MCF 10A (cell line): ENCODE results near the gene FYCO1. TPM values are rescaled to one million over a fixed set of nuclear protein-coding genes. Genes with fewer than 3 reads are reported as not detected.

ENCODE experiments used
- BruUV-seq: library from RNA; stranded (reverse); fragments of 400-500 nt; replicated peaks from 2 replicates; lab custom pipeline; 2021; lab: Mats Ljungman, UMichigan
- CTCF ChIA-PET: fragments of 300-600 bp; sonication (Branson Sonifier 250); formaldehyde crosslinking; extraction: SDS; loops from one replicate; lab custom pipeline; 2021; ENCODE audit warnings: antibody characterized with exemption, inconsistent platforms; lab: Yijun Ruan, JAX
- POLR2A ChIA-PET: fragments of 300-600, 350-650 bp; sonication (Branson Sonifier 250); formaldehyde crosslinking; extraction: SDS; loops from one replicate; lab custom pipeline; 2020; ENCODE audit warnings: antibody characterized with exemption, inconsistent platforms; lab: Yijun Ruan, JAX
- DNase-seq: peaks from one replicate; pipeline ENCODE4 v3.0.0-alpha.2; 2018; ENCODE audit not compliant: unreplicated experiment
- H3K27ac Mint-ChIP-seq: one replicate; pipeline ENCODE4 v1.8.0; 2022; ENCODE audit warnings: mild to moderate bottlenecking, low read depth, mixed read lengths; ENCODE audit not compliant: unreplicated experiment
- H3K27me3 Mint-ChIP-seq: one replicate; pipeline ENCODE4 v1.8.0; 2022; ENCODE audit warnings: mixed read lengths; ENCODE audit not compliant: insufficient read depth, unreplicated experiment
- H3K36me3 Mint-ChIP-seq: one replicate; pipeline ENCODE4 v1.8.0; 2022; ENCODE audit warnings: mild to moderate bottlenecking, moderate library complexity, mixed read lengths; ENCODE audit not compliant: insufficient read depth, unreplicated experiment
- H3K4me1 Mint-ChIP-seq: one replicate; pipeline ENCODE4 v1.8.0; 2022; ENCODE audit warnings: mixed read lengths; ENCODE audit not compliant: insufficient read depth, unreplicated experiment
- H3K4me3 Mint-ChIP-seq: one replicate; pipeline ENCODE4 v1.8.0; 2022; ENCODE audit warnings: mild to moderate bottlenecking, moderate library complexity, mixed read lengths; ENCODE audit not compliant: unreplicated experiment
- H3K9me3 Mint-ChIP-seq: one replicate; pipeline ENCODE4 v1.8.0; 2022; ENCODE audit warnings: mixed read lengths; ENCODE audit not compliant: unreplicated experiment
- CTCF ChIP-seq: fragments of 200-600 bp; IDR thresholded peaks from one replicate; pipeline ENCODE4 v1.8.0; 2022; ENCODE audit warnings: antibody characterized with exemption, mild to moderate bottlenecking; ENCODE audit not compliant: unreplicated experiment
- intact Hi-C: fragments of 100-400 bp; cut with micrococcal nuclease; formaldehyde crosslinking; loops from 2 replicates; pipeline ENCODE4 v1.14.1; 2022
- total RNA-seq: library from RNA; stranded (reverse); gene quantifications from 2 replicates; pipeline ENCODE4 v1.2.3, GENCODE V29; 2022

Gene FYCO1
- total RNA-seq, 1 experiment from 2014 or later = 18.4 TPM

- H3K4me3 Mint-ChIP-seq = no peak overlapping the region
- ChIA-PET CTCF (interaction anchor here (0.8 to 4.5 kb wide), 4 partner anchors 9 to 112 kb away, joined by 3 to 35 read pairs (median 9); no protein-coding TSS in a partner anchor), POLR2A (interaction anchor here (0.6 kb wide), 2 partner anchors 26 to 1659 kb away, joined by 3 read pairs; no protein-coding TSS in a partner anchor)
- H3K4me1 Mint-ChIP-seq = no peaks in the 10 kb centered on the region
- no peak for TF ChIP-seq CTCF
- H3K36me3 Mint-ChIP-seq = peaks cover 53% of the 10 kb centered on the region
- no peak overlapping the region for H3K27ac Mint-ChIP-seq
- H3K27me3 Mint-ChIP-seq = no peaks in the 10 kb centered on the region
- DNase-seq = no peak
- no peaks in the 10 kb centered on the region for H3K9me3 Mint-ChIP-seq
- intact Hi-C loops = no loop called here
- BruUV-seq = no TSS peak
These were observed 29.2 kb downstream of the FYCO1 start for GRCh38 chr3:45966371-45966791.

- Mint-ChIP-seq H3K9me3 (no peaks in the 10 kb centered on the region), H3K27me3 (no peaks in the 10 kb centered on the region), H3K27ac (no peak overlapping the region), H3K4me1 (no peaks in the 10 kb centered on the region), H3K4me3 (no peak overlapping the region), H3K36me3 (peaks cover 53% of the 10 kb centered on the region)
- POLR2A ChIA-PET = interaction anchor here (0.6 kb wide), 1 partner anchor 1659 kb away, joined by 3 read pairs; no protein-coding TSS in a partner anchor
- TF ChIP-seq CTCF = no peak
- CTCF ChIA-PET = interaction anchor here (0.6 to 1.5 kb wide), 2 partner anchors 114 to 395 kb away, joined by 3 to 5 read pairs; no protein-coding TSS in a partner anchor
- intact Hi-C loops = no loop called here
- BruUV-seq = no TSS peak
- no peak for DNase-seq
These were observed 30.0 kb downstream of the FYCO1 start for GRCh38 chr3:45965653-45966052.

- Mint-ChIP-seq H3K9me3 (no peaks in the 10 kb centered on the region), H3K36me3 (peaks cover 53% of the 10 kb centered on the region), H3K4me3 (no peak overlapping the region), H3K27me3 (no peaks in the 10 kb centered on the region), H3K27ac (no peak overlapping the region), H3K4me1 (no peaks in the 10 kb centered on the region)
- no TSS peak for BruUV-seq
- CTCF ChIA-PET = interaction anchor here (0.6 to 1.5 kb wide), 2 partner anchors 114 to 395 kb away, joined by 3 to 5 read pairs; no protein-coding TSS in a partner anchor
- no peak for TF ChIP-seq CTCF
- intact Hi-C loops = no loop called here
- POLR2A ChIA-PET = no interaction called here
- DNase-seq = no peak
These were observed 30.4 kb downstream of the FYCO1 start for GRCh38 chr3:45965253-45965652.

- no peak overlapping the region for H3K4me3 Mint-ChIP-seq
- H3K27ac Mint-ChIP-seq = no peak overlapping the region
- H3K4me1 Mint-ChIP-seq = no peaks in the 10 kb centered on the region
- ChIA-PET CTCF (interaction anchor here (1.5 to 1.7 kb wide), 2 partner anchors 114 to 115 kb away, joined by 5 to 6 read pairs; no protein-coding TSS in a partner anchor), POLR2A (interaction anchor here (0.6 to 1.8 kb wide), 2 partner anchors 8 to 504 kb away, joined by 3 to 4 read pairs; no protein-coding TSS in a partner anchor)
- BruUV-seq = no TSS peak
- no peaks in the 10 kb centered on the region for H3K9me3 Mint-ChIP-seq
- H3K36me3 Mint-ChIP-seq = peaks cover 52% of the 10 kb centered on the region
- DNase-seq = no peak
- no peaks in the 10 kb centered on the region for H3K27me3 Mint-ChIP-seq
- no peak for TF ChIP-seq CTCF
- intact Hi-C loops = no loop called here
These were observed 31.5 kb downstream of the FYCO1 start for GRCh38 chr3:45964139-45964538.
